Measurements from ENCODE around the gene PEBP1.

PEBP1 gene

GRCh38 chr12:118135788-118136558 lies at the start of gene PEBP1:
PEBP1 (plus strand) TSS chr12:118136124; CDS start chr12:118136210, 86 bp downstream.
- peak within 1 kb of the TSS; percentile 74 for H3K27ac ChIP-seq
- TF ChIP-seq CTCF (IDR thresholded peaks at IDR 0.05) = peak; percentile 28
- TF ChIP-seq ZFX (IDR thresholded peaks at IDR 0.05; ENCODE audit: borderline replicate concordance) = no peak

DNA sequence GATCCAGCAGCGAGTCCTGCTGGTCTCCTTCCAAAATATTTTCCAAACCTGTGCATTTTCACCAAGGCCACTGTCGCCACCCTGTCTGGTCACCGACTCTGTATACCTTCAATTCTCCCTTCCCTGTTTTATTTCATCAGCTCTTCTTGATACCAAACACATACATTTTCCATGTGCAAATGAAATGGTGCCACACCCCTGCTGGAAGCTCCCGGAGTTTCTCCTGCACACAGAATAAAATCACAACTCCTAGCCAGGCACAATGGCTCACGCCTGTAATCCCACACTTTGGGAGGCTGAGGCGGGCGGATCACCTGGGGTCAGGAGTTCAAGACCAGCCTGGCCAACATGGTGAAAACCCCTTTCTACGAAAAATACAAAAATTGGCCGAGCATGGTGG lies 46.1 kb upstream of the PEBP1 start:
- TF ChIP-seq CTCF (IDR thresholded peaks at IDR 0.05) = no peak
- no peak for TF ChIP-seq ZFX (IDR thresholded peaks at IDR 0.05; ENCODE audit: borderline replicate concordance)

DNA sequence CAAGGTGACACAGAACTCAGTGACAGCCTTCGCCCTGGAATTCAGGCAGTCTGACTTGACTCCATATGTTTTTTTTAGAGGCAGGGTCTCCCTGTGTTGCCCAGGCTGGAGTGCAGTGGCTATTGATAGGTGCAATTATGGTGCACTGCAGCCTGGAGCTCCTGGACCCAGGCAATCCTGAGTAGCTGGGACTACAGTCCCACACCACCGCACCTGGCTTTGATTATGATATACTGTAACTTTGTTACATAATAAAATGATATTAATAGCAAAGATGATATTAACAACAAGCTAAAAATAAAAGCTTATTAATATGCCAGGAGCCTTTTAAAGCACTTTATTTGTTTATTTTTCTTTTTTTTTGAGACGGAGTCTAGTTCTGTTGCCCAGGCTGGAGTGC lies 41.9 kb upstream of the PEBP1 start:
- H3K27ac ChIP-seq = no peak overlapping the region
- TF ChIP-seq ZFX (IDR thresholded peaks at IDR 0.05; ENCODE audit: borderline replicate concordance) = no peak
- no peak for TF ChIP-seq CTCF (IDR thresholded peaks at IDR 0.05)

More for the DNA sequence above, 46.1 kb upstream of the PEBP1 start:
- H3K27ac ChIP-seq = no peak overlapping the region

DNA sequence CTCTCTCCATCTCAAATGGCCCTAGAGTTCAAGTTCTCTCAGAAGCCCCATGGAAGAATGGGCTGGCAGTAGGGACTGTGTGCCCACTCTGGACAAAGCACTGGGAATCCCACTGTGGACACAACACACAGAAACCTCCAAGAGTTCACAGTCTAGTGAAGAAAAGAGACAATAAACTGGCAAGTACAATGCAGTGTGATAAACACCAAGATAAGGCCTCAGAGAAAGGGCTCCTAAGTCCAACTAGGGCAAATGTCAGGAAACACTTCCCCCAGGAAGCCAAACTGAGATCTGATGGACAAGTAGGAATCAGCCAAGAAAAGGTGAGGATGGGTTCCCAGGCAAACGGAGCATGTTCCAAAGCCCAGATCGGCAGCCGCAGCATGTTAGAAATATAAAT lies 37.5 kb upstream of the PEBP1 start:
- peak overlapping the region; percentile 40; the same call in 1 of the 2 replicates for H3K27ac ChIP-seq
- TF ChIP-seq ZFX (IDR thresholded peaks at IDR 0.05; ENCODE audit: borderline replicate concordance) = no peak
- no peak for TF ChIP-seq CTCF (IDR thresholded peaks at IDR 0.05)

GRCh38 chr12:118098911-118099671 lies 36.8 kb upstream of the PEBP1 start:
- TF ChIP-seq ZFX (IDR thresholded peaks at IDR 0.05; ENCODE audit: borderline replicate concordance) = no peak
- TF ChIP-seq CTCF (IDR thresholded peaks at IDR 0.05) = no peak

DNA sequence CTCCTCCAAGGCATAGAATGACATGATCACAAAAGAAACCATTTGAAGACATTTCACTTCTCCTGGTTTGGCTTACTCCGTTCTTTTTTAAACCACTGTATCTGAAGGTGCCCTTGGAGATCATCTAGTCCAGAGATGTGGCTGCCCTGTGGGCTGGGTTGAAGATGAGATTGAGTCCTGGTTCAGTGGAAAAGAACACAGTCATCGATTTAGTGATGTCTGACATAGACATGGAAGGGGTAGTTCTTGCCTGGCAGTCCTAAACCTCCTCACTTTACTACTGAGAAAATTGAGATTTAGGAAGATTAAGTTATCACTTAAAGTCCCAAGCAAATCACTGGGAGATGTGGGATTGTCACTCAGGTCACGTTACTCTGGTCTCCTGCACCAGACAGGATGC lies 34.9 kb upstream of the PEBP1 start:
- H3K27ac ChIP-seq = no peak overlapping the region
- TF ChIP-seq ZFX (IDR thresholded peaks at IDR 0.05; ENCODE audit: borderline replicate concordance) = no peak
- TF ChIP-seq CTCF (IDR thresholded peaks at IDR 0.05) = no peak

More at GRCh38 chr12:118098911-118099671, 36.8 kb upstream of the PEBP1 start:
- peak overlapping the region; percentile 40; the same call in 1 of the 2 replicates for H3K27ac ChIP-seq

- H3K27ac ChIP-seq = peak overlapping the region; percentile 85; the same call in 1 of the 2 replicates
- no peak for TF ChIP-seq CTCF (IDR thresholded peaks at IDR 0.05)
- no peak for TF ChIP-seq ZFX (IDR thresholded peaks at IDR 0.05; ENCODE audit: borderline replicate concordance)
Observed at GRCh38 chr12:118102070-118102469, 33.9 kb upstream of the PEBP1 start.
